ENCODE data around the gene EME2. TPM values are rescaled to one million over a fixed set of nuclear protein-coding genes. Genes with fewer than 3 reads are reported as not detected.

Gene EME2
- total and polyA plus RNA-seq, 2 of the 13 experiments (the other 11 are each of a cell fraction or from before 2014, with no cell fraction given): 4.4 to 7.6 TPM

DNA sequence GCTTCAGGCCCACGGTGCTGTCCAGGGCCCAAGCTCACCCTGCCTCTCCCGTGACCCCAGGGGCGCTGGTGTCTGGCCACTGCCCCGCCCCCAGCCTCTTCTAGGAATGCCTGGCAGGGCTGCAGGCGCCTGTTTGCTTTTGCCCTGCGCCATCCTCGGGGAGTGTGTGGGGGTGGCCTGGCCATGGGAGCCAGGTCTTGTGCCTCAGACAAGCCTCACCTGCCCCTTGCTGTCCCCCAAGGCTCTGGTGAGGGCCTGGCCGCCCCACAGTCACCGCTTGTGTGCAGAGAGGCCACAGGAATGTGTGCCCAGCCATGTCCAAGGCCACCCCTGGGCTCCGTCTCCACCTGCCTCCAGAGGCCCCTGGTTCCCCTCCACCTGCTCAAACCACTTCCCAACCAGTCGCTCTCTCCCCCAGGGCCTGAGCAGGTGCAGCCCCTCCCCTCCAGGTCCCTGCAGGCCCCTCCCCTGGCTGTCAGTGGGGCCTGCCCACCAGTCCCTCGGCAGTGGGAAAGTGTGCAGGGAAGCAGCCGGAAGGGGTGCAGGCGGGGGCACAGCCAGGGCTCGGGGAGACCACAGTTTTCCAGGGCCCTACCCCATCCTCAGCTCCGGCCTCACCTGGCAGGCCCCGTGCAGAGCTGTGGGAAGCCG lies 21.7 kb downstream of the EME2 start (continued):
- TF ChIP-seq, protein P1, sequence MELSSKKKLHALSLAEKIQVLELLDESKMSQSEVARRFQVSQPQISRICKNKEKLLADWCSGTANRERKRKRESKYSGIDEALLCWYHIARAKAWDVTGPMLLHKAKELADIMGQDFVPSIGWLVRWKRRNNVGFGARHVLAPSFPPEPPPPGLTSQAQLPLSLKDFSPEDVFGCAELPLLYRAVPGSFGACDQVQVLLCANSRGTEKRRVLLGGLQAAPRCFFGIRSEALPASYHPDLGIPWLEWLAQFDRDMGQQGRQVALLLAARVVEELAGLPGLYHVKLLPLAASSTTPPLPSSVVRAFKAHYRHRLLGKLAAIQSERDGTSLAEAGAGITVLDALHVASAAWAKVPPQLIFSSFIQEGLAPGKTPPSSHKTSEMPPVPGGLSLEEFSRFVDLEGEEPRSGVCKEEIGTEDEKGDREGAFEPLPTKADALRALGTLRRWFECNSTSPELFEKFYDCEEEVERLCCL (CRISPR knock-in tag; IDR thresholded peaks at IDR 0.05; ENCODE audit: borderline replicate concordance): no peak
- TF ChIP-seq GABPB1 (CRISPR knock-in tag; IDR thresholded peaks at IDR 0.05): peak; percentile 45; the same call in 1 of the 2 replicates
- TF ChIP-seq PHF21A (CRISPR knock-in tag; IDR thresholded peaks at IDR 0.05): peak; percentile 54; the same call in 1 of the 2 replicates
- no peak for TF ChIP-seq ZBTB3 (CRISPR knock-in tag; IDR thresholded peaks at IDR 0.05; ENCODE audit: borderline replicate concordance, low read depth)
- no peak for TF ChIP-seq TBL1XR1 (IDR thresholded peaks at IDR 0.05; ENCODE audit: borderline replicate concordance, low read length, partially characterized antibody)
- no peak for TF ChIP-seq ZNF878 (CRISPR knock-in tag; IDR thresholded peaks at IDR 0.05)
- TF ChIP-seq NR2F2 (IDR thresholded peaks at IDR 0.05; ENCODE audit: borderline replicate concordance, low read depth): 0 out of 2 replicates have a peak, but pooled peaks have one; percentile 31
- TF ChIP-seq HMG20A (CRISPR knock-in tag; IDR thresholded peaks at IDR 0.05; ENCODE audit: borderline replicate concordance): peak; percentile 52; the same call in 1 of the 2 replicates
- peak; percentile 98 for TF ChIP-seq BCL6 (CRISPR knock-in tag; IDR thresholded peaks at IDR 0.05)
- no peak for TF ChIP-seq HNRNPK (IDR thresholded peaks at IDR 0.05; ENCODE audit: low read depth, low read length, poor library complexity, severe bottlenecking)
- TF ChIP-seq CENPX (CRISPR knock-in tag; IDR thresholded peaks at IDR 0.05): no peak
- TF ChIP-seq RORA (CRISPR knock-in tag; IDR thresholded peaks at IDR 0.05): no peak
- TF ChIP-seq TEAD2 (CRISPR knock-in tag; IDR thresholded peaks at IDR 0.05): no peak
- TF ChIP-seq NFIC (IDR thresholded peaks at IDR 0.05; ENCODE audit: low read length): no peak
- no peak for TF ChIP-seq ZNF552 (CRISPR knock-in tag; IDR thresholded peaks at IDR 0.05; ENCODE audit: borderline replicate concordance)
- TF ChIP-seq, protein P2, sequence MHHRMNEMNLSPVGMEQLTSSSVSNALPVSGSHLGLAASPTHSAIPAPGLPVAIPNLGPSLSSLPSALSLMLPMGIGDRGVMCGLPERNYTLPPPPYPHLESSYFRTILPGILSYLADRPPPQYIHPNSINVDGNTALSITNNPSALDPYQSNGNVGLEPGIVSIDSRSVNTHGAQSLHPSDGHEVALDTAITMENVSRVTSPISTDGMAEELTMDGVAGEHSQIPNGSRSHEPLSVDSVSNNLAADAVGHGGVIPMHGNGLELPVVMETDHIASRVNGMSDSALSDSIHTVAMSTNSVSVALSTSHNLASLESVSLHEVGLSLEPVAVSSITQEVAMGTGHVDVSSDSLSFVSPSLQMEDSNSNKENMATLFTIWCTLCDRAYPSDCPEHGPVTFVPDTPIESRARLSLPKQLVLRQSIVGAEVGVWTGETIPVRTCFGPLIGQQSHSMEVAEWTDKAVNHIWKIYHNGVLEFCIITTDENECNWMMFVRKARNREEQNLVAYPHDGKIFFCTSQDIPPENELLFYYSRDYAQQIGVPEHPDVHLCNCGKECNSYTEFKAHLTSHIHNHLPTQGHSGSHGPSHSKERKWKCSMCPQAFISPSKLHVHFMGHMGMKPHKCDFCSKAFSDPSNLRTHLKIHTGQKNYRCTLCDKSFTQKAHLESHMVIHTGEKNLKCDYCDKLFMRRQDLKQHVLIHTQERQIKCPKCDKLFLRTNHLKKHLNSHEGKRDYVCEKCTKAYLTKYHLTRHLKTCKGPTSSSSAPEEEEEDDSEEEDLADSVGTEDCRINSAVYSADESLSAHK (CRISPR knock-in tag; IDR thresholded peaks at IDR 0.05; ENCODE audit: borderline replicate concordance): no peak
- TF ChIP-seq, protein P3, sequence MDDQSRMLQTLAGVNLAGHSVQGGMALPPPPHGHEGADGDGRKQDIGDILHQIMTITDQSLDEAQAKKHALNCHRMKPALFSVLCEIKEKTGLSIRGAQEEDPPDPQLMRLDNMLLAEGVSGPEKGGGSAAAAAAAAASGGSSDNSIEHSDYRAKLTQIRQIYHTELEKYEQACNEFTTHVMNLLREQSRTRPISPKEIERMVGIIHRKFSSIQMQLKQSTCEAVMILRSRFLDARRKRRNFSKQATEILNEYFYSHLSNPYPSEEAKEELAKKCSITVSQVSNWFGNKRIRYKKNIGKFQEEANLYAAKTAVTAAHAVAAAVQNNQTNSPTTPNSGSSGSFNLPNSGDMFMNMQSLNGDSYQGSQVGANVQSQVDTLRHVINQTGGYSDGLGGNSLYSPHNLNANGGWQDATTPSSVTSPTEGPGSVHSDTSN (CRISPR knock-in tag; IDR thresholded peaks at IDR 0.05; ENCODE audit: borderline replicate concordance): no peak
- TF ChIP-seq, protein P4, sequence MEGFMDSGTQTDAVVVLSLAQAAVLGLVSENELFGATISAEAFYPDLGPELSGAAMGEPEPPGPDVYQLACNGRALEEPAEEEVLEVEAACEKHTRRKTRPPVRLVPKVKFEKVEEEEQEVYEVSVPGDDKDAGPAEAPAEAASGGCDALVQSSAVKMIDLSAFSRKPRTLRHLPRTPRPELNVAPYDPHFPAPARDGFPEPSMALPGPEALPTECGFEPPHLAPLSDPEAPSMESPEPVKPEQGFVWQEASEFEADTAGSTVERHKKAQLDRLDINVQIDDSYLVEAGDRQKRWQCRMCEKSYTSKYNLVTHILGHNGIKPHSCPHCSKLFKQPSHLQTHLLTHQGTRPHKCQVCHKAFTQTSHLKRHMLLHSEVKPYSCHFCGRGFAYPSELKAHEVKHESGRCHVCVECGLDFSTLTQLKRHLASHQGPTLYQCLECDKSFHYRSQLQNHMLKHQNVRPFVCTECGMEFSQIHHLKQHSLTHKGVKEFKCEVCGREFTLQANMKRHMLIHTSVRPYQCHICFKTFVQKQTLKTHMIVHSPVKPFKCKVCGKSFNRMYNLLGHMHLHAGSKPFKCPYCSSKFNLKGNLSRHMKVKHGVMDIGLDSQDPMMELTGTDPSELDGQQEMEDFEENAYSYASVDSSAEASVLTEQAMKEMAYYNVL (CRISPR knock-in tag; IDR thresholded peaks at IDR 0.05; ENCODE audit: borderline replicate concordance): peak; percentile 80
- no peak for TF ChIP-seq ATRX (CRISPR knock-in tag; IDR thresholded peaks at IDR 0.05; ENCODE audit: borderline replicate concordance)
- TF ChIP-seq, protein P5, sequence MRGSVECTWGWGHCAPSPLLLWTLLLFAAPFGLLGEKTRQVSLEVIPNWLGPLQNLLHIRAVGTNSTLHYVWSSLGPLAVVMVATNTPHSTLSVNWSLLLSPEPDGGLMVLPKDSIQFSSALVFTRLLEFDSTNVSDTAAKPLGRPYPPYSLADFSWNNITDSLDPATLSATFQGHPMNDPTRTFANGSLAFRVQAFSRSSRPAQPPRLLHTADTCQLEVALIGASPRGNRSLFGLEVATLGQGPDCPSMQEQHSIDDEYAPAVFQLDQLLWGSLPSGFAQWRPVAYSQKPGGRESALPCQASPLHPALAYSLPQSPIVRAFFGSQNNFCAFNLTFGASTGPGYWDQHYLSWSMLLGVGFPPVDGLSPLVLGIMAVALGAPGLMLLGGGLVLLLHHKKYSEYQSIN (CRISPR knock-in tag; IDR thresholded peaks at IDR 0.05; ENCODE audit: borderline replicate concordance): no peak
- TF ChIP-seq ZNF225 (CRISPR knock-in tag; IDR thresholded peaks at IDR 0.05): no peak

All from HepG2 (cell line).